Measurements from ENCODE around the gene CA12.
A peak's percentile ranks its signal among the peaks of the same experiment; 100 is the strongest.

CA12 gene

DNA sequence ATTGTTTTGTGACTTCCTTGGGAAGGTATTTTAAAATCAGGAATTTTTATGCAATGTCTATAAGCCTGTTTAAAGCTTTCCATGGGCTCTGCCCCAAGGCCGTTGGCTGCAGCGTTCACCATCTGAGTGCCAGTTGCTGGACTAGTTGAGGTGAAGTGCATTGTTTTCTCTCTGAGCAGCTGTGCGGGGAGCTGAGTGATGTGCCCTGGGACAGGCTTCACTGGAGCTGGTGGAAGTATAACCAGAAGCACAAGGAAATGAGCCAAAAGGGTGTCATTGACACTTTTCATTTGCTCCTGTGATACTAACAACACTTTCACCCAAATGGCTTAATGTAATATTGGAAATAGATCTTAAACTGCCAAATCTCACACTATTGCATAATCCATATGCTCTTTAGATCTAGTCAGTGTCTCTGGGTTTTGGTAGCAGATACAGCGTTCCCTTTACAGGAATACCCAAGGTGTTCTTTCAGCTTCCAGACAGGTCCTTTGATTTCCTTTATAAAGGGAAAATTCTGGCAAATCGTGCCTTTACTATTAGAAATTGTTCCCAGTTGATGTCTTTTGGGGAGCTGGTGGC is 75.1 kb downstream of the CA12 start:
- no peak for DNase-seq (ENCODE audit: low spot score)

DNA sequence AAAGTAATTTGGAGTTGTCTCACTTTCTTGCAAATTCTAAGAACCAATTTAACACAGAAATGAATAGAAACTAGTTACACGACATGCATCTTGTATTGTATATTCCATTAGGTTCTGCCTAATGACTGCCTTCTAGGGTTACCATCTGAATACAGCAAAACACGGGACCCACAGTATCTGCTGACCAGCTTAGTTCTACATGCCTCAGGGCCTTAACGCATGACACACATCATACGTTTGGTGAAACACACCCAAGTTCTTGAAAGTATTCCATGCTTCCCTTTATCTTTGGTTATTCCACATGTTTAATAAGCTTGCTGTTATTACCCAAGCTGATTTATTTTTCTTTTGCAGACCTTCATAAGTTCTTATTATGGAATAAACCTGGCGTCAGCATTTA is 76.4 kb downstream of the CA12 start:
- DNase-seq (ENCODE audit: low spot score) = no peak

GRCh38 chr15:63301088-63301487 is 80.6 kb downstream of the CA12 start:
- DNase-seq (ENCODE audit: low spot score) = no peak

GRCh38 chr15:63299943-63300575 is 81.6 kb downstream of the CA12 start:
- DNase-seq (ENCODE audit: low spot score) = no peak

DNA sequence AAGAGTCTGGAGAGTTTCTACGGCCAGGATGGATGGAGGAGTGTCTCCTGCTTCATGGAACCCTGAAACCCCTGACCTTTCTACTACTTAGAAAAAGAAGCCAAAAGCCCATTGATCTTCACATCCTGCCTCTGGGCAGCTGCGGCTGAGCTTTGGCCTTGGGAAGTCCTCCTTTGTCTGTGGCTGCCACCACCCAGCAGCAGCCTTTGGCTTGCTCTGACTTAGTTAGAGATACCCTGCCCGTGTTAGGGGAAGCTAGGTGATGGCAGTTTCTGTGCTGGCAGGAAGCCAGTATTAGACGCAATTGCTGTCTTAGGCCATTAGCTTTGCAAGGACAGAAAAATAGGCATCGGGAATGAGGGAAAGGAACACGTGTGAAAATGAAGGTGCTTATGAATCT is 85.5 kb downstream of the CA12 start:
- no peak for DNase-seq (ENCODE audit: low spot score)

GRCh38 chr15:63295341-63295740 is 86.3 kb downstream of the CA12 start:
- no peak for DNase-seq (ENCODE audit: low spot score)

DNA sequence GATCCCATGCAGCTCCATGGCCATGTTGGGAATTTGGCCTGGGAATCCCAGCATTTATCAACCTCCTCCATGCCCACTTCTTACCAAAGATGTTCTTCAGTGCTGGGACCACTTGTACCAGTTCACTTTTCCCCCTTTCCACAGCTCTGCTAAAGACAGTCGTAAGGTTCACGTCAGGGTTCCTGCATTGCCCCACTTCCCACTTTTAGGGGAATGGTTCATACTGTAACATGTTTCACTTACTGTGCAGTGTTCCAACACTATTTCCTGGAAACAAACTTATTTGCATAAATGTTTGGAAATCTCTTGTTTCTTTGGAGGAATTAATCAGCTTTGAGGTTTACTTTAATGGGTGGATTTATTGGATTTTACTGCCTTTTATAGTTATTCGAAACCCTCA is 87.3 kb downstream of the CA12 start:
- no peak for DNase-seq (ENCODE audit: low spot score)

- DNase-seq (ENCODE audit: low spot score) = no peak
These were observed 88.9 kb downstream of the CA12 start for GRCh38 chr15:63292771-63293170.

- no peak for DNase-seq (ENCODE audit: low spot score)
These were observed 89.4 kb downstream of the CA12 start for GRCh38 chr15:63292241-63292640.

GRCh38 chr15:63291507-63291906 is 90.1 kb downstream of the CA12 start:
- DNase-seq (ENCODE audit: low spot score) = no peak

GRCh38 chr15:63288778-63289378 is 92.8 kb downstream of the CA12 start:
- DNase-seq (ENCODE audit: low spot score) = peak; percentile 54

- no peak for DNase-seq (ENCODE audit: low spot score)
These were observed 93.3 kb downstream of the CA12 start for GRCh38 chr15:63288342-63288741.

DNA sequence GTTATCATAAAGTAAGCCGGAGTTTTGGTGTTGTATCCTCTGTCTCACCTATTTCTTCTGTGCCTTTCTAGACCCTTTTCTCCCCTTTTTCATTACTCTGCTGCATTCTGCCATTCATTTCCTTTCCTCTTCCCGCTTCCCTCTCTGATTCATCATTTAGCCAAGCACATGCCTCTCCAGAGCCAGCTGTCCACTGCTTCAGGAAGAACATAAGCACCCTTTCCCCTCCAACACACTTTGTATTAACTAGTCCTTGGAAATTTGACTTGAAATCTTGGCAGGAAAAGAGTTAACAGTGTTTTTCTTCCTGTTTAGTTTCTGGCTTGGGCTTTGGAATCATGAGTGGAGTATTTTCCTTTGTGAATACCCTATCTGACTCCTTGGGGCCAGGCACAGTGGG is 94.5 kb downstream of the CA12 start:
- DNase-seq (ENCODE audit: low spot score) = no peak

GRCh38 chr15:63284335-63284734 is 97.3 kb downstream of the CA12 start:
- no peak for DNase-seq (ENCODE audit: low spot score)

DNA sequence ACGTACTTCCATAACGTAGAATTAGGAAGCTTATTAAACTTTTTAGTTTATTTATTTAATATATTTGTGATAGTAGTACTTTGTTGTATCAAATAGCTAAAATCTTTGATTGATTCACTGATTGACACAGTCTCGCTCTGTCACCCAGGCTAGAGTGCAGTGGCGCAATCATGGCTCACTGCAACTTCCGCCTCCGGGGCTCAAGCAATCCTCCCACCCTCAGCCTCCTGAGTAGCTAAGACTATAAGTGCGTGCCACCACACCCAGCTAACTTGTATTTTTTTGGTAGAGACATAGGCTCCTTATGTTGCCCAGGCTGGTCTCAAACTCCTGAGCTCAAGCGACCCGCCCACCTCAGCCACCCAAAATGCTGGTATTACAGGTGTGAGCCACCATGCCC is 98.5 kb downstream of the CA12 start:
- no peak for DNase-seq (ENCODE audit: low spot score)

- DNase-seq (ENCODE audit: low spot score) = no peak
These were observed 103.7 kb downstream of the CA12 start for GRCh38 chr15:63277893-63278456.

DNA sequence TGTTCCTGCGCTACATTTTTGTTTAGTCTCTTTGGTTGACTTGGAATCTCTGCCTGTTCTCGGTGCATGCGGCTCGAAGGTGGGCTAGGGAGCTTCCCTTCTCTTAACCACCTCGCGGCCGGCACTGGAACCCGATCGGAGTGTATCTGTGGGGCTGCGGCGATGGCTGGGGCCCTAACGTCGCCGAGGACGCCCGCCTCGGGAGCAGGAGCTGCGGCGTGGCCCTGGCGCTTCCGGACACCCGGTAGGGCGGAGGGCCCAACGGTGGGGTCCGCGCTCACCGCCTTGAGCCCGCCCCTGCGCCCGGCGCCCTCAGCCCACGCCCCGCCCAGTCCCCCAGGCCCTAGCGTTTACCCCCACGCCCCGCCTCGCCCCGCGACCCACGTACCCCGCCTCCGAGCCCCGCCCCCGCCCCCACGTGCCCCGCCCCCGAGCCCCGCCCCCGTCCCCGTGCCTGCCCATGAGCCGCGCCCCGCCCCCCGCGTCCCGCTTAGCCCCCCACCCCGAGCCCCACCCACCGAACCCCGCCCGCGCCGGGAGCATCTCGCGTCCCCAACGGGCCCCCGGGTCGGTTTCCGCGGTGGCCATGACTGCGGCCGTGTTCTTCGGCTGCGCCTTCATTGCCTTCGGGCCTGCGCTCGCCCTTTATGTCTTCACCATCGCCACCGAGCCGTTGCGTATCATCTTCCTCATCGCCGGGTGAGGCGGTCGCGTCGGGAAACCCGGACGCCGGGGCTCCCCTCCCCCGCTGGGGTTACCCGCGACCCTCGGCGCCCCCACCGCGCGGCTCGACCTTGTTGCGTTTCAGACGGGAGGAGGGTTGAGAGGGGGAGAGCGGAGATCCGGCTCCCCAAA is 104.4 kb downstream of the CA12 start, which contains the start of gene APH1B:
APH1B (plus strand) TSS at position 568 of the 855 bp plus-strand sequence; CDS start at position 587, 19 bp downstream.
- DNase-seq (ENCODE audit: low spot score) = peak; percentile 71

DNA sequence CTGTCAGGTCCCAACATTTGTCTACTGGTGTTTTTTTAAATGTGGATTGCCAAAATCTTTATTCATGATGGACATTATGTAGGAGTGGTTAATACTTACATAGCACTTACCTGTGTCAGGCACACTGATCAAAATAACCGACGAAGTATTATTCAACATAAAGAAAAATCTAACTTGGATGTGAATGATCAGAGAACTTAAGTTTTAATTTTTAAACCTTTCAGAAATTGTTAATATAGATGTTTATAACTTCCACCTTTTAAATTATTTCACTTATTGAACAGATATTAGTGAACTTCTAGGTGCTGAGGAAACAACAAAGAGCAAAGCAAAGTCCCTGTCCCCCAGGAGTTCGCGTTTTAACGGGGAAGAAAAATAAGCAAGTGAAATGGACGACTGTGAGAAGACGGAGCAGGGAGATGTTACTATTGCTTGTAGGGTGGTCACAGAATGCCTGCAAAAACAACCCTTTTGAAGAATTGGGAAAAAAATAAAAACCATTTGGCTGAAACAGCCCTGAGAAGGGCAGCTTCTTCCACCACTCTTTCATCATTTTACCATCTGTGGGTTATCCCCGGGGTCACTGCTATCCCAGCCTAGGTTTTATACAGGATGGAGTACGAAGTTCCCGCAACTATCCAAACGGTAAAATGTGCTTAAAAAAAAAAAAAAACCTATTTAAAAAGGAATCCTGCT is 105.2 kb downstream of the CA12 start:
- DNase-seq (ENCODE audit: low spot score) = no peak

- DNase-seq (ENCODE audit: low spot score) = no peak
These were observed 107.2 kb downstream of the CA12 start for GRCh38 chr15:63274427-63274826.
